HG02981 (cell line): ENCODE measurements around the gene LCE4A.

Experiments used
- ATAC-seq: cut with Tn5 transposase; IDR thresholded peaks from one replicate; pipeline ENCODE4 v1.9.1; 2021; ENCODE audit warnings: mild to moderate bottlenecking, moderate library complexity; ENCODE audit not compliant: unreplicated experiment

Gene LCE4A

GRCh38 chr1:152745289-152745704, 37.3 kb downstream of the LCE4A start:
- no peak for ATAC-seq

DNA sequence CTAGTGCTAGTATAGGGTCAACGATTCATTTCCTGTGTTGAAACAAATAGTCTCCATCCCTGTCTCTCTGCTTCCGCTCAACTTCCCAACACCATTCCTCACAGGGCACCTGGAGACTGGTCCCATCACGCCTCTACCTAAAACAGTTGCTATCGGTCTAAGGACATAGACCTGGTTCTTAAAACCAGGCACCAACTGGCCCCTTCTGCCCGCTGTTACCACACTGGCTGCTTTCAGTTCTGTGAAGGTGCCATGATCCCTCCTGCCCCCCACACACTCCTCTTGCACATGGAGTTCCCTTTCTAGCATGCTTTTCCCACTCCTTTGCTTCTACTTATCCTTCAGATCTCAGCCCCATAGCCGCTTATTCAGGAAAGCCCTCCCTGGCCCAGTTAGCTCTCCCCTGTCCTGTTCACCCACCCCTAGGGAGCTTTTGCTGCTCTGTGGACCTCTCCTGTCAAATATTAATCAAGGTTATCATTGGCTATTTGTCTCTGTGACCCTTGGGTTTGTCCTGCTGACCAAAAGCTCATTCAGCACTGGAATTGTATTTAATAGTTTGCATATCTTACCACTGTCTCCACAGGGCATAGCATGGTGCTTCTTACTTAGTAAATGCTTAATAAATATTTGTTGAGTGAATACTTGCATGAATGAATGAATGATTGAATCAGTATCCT, 37.9 kb downstream of the LCE4A start:
- no peak for ATAC-seq

DNA sequence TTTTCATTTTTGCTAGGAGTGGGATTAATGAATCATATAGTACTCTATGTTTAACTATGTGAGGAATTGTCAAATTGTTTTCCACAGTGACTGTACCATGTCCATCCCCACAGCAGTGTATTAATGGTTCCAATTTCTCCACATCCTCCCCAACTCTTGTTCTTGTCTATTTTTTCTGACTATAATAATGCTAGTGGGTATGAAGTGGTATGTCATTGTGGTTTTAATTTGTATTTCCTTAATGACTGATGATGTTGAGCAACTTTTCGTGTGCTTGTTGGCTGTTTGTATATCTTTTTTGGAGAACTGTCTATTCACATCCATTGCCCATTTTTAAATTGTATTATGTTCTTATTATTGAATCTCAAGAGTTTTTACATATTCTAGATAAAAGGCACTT, 39.9 kb downstream of the LCE4A start:
- no peak for ATAC-seq

GRCh38 chr1:152752225-152752624, 44.3 kb downstream of the LCE4A start:
- ATAC-seq = no peak

DNA sequence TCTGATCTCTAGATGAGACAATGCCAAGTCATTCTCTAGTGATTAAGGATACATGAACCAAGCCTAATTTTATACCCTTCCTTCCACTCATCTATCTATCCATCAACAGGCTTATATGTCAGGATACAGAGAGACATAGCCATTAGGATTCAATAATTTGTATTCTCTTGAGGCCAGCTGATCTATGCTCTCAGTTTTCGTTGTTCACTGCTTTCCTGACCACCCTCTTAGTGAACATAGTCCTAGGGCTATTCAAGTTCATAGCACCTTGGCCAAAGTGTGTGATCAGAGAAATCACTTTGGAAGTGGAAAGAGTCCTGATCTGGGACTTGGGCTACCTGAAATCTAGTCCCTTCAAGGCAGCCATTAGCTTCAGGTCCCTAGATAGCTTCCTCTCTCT, 45.6 kb downstream of the LCE4A start:
- no peak for ATAC-seq

GRCh38 chr1:152756872-152757271, 48.9 kb downstream of the LCE4A start:
- no peak for ATAC-seq

- ATAC-seq = no peak
Observed at GRCh38 chr1:152757747-152758146, 49.8 kb downstream of the LCE4A start, which contains the start of gene KPRP. KPRP (plus strand) TSS chr1:152758025; CDS start chr1:152759589, 1,564 bp downstream.

- no peak for ATAC-seq
Observed at GRCh38 chr1:152758636-152759035, 50.7 kb downstream of the LCE4A start.
